Fibroblast of the aortic adventitia (primary cell): ENCODE measurements around the gene LHPP. TPM values are rescaled to one million over a fixed set of nuclear protein-coding genes. Genes with fewer than 3 reads are reported as not detected.

Experiments
- DNase-seq: peaks from one replicate; pipeline ENCODE4 v3.0.0-alpha.2; 2010; ENCODE audit warnings: low read depth
- H3K4me3 ChIP-seq: 2 replicates; pipeline ENCODE4 v1.5.1; 2011; ENCODE audit warnings: low read depth, mild to moderate bottlenecking, control low read depth, low read length, moderate library complexity
- CTCF ChIP-seq: IDR thresholded peaks from 2 replicates; pipeline ENCODE4 v1.5.1; 2011; ENCODE audit warnings: mild to moderate bottlenecking, low read length, control low read depth, inconsistent platforms; ENCODE audit not compliant: insufficient read depth
- total RNA-seq: library from RNA; depleted of rRNA; stranded (reverse); fragments of >200 nt; gene quantifications from 2 replicates; pipeline ENCODE4 v1.2.3, GENCODE V29; 2012; ENCODE audit warnings: low replicate concordance

LHPP gene
- total RNA-seq, 1 donor: 12.5 TPM

DNA sequence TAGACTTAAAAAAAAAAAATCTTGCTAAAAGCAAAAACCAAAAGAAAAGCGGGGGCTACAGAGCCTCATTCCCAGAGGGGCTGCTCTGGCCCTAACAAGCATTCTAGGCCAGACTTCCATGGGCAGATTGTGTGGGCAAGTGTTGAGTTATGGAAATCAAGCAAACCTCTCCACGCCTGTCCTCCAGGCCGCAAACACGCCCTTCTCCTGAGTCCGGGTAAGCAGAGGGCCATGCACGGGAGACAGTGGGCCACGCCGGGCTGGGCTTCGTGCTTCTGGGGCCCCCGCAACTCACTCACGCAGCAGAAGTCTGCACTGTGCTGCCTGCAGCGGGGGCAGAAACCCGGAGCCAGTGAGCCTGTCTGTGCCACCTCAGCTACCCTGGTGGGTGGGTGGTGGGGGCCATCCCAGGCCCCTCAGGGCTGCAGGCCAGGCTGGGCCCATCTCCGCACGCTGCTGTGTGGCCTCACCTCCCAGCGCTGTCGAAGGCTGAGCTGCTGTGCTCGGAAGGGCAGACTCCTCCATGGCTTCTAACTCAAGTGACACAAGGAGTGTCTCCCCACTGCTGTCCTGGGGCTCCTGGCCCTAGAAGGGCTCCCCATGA lies 156.9 kb downstream of the LHPP start:
- H3K4me3 ChIP-seq: no peak overlapping the region
- DNase-seq: no peak
- no peak for TF ChIP-seq CTCF

GRCh38 chr10:124619195-124619594 lies 157.6 kb downstream of the LHPP start:
- DNase-seq: no peak
- no peak overlapping the region for H3K4me3 ChIP-seq
- TF ChIP-seq CTCF: no peak

- no peak overlapping the region for H3K4me3 ChIP-seq
- TF ChIP-seq CTCF: no peak
- DNase-seq: no peak
Measured at GRCh38 chr10:124619802-124620490, 158.3 kb downstream of the LHPP start.

GRCh38 chr10:124621637-124622036 lies 160.0 kb downstream of the LHPP start:
- no peak for TF ChIP-seq CTCF
- no peak overlapping the region for H3K4me3 ChIP-seq
- no peak for DNase-seq

DNA sequence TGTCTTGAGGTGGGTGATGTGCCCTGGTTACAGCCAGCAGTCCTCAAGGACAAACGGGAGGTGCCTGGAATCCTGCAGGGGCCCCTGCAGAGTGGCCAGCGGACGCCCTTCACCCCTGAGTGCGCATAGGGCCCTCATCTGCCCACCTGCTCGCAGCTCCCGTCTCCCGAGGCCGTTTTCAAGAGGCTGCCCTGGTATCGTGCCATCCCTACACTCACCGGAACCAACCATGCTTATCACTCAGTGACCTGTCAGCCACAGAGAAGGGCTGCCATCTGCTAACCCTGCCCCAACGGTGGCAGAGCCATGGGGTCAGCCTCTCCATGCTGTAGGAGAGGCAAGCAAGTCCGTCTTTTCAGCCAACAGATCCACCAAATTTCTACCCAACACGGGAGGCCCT lies 160.5 kb downstream of the LHPP start:
- H3K4me3 ChIP-seq: no peak overlapping the region
- DNase-seq: no peak
- no peak for TF ChIP-seq CTCF

GRCh38 chr10:124622866-124623536 lies 161.4 kb downstream of the LHPP start:
- no peak overlapping the region for H3K4me3 ChIP-seq
- no peak for TF ChIP-seq CTCF
- no peak for DNase-seq
